T47D (cell line): ENCODE results near the gene OXER1.
A peak's percentile ranks its signal among the peaks of the same experiment; 100 is the strongest.

Source experiments
- DNase-seq, 2 experiments: peaks; one replicate each; pipeline versions ENCODE4 v3.0.0 to v3.0.0-alpha.2; 2011 to 2012; ENCODE audit warnings: low read depth in 1 of 2, low spot score in 1 of 2
- JUND ChIP-seq: IDR thresholded peaks from 2 replicates; pipeline ENCODE4 v1.6.1; 2012; ENCODE audit warnings: low read depth
- in situ Hi-C: cut with HindIII; loops from 2 replicates; pipeline ENCODE4 v1.10.0; 2016; ENCODE audit warnings: low sequenced_read_pairs, low pct_unique_long_range_greater_than_20kb

OXER1 gene

DNA sequence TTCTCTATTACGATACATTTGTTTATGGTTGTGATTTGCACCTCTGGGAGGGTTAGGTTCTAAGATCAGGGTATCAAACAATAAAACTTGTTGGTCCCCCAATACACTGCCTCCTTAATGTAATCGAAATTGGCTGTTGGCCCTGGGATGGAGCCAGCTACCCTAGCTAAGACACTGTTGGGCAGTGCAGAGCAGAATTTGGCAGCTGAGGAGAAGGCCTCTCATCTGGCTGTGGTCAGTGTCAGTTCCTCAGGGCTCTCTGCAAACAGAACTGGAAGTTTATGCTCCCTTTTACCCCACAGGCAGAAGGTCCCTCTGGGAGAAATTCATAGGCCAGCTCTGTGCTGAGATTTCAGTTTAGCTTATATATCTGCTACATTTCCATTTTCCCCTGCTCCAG is 37.0 kb upstream of the OXER1 start:
- TF ChIP-seq JUND, result no peak
- in situ Hi-C loops, result no loop called here
- no peak for DNase-seq

DNA sequence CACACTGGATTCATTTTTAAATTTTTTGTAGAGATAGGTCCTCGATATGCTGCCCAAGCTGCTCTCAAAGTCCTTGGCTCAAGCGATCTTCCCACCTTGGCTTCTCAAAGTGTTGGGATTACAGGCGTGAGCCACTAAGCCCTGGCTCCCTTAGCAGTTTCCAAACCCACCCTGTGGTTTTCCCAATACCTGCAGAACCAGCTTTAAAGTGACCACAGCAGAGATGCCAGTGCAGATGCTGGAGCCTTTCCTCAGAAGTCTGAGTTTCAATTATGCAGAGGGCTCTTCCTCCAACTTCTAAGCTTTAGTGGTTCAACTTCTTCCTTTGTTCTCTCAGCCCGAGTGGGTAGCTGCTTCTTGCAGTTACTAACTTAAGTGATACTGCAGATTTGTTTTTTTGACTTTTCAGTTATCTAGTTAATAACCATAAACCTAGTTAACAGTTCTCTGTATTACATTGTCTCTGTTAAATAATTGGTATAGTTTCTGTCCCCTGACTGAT is 36.6 kb upstream of the OXER1 start:
- no peak for TF ChIP-seq JUND
- no peak for DNase-seq
- in situ Hi-C loops, result no loop called here

- no peak for DNase-seq
- no peak for TF ChIP-seq JUND
- in situ Hi-C loops, result no loop called here
These were observed 35.9 kb upstream of the OXER1 start for GRCh38 chr2:42799881-42800280.

- in situ Hi-C loops, result no loop called here
- TF ChIP-seq JUND, result no peak
- no peak for DNase-seq
These were observed 33.3 kb upstream of the OXER1 start for GRCh38 chr2:42797281-42797680.

DNA sequence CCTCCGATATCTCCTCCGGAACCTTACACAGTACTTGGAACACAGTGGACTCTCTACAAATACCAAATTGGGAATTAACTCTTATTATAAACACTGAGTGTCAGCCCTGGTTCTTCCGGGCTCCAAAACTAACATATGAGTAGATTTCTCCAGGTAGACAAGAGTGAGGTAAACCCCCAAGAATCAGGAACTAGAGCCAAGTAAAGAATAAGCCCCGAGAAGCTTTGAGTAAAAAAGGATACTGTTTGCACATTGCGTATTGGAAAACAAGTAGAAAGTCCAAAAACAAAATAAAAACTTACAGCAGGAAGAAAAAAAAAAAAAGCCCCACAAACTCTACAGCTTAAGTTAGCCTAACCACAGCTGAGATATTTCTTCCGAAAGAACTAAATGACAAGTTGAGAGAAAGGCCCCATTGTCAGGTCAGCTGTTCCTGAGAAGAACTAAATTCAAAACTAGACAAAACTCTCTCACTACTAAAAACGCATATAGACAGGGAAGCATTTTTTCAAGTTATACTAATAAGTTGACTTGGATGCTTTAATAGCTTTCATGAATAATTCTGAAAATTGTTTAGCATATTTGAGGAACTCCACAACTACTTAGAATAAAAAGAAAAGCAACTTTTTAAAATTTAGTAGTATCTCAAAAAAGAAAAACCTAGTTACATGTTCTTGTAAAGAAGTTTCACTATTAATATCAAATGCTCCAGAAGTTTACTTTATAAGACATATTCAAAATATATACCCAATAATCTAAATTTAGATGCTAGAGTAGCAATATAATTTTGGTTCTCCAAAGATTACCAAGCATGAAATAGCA is 32.7 kb upstream of the OXER1 start:
- no peak for TF ChIP-seq JUND
- no peak for DNase-seq
- in situ Hi-C loops, result no loop called here

- DNase-seq, result no peak
- in situ Hi-C loops, result no loop called here
- TF ChIP-seq JUND, result no peak
These were observed 31.9 kb upstream of the OXER1 start for GRCh38 chr2:42795841-42796301.

GRCh38 chr2:42795275-42795674 is 31.3 kb upstream of the OXER1 start:
- in situ Hi-C loops, result no loop called here
- DNase-seq, result no peak
- TF ChIP-seq JUND, result no peak

- TF ChIP-seq JUND, result no peak
- in situ Hi-C loops, result no loop called here
- DNase-seq, result peak; percentile 44 to 70
These were observed 30.5 kb upstream of the OXER1 start for GRCh38 chr2:42794271-42795046.

- in situ Hi-C loops, result no loop called here
- no peak for DNase-seq
- no peak for TF ChIP-seq JUND
These were observed 29.7 kb upstream of the OXER1 start for GRCh38 chr2:42793334-42794270.

DNA sequence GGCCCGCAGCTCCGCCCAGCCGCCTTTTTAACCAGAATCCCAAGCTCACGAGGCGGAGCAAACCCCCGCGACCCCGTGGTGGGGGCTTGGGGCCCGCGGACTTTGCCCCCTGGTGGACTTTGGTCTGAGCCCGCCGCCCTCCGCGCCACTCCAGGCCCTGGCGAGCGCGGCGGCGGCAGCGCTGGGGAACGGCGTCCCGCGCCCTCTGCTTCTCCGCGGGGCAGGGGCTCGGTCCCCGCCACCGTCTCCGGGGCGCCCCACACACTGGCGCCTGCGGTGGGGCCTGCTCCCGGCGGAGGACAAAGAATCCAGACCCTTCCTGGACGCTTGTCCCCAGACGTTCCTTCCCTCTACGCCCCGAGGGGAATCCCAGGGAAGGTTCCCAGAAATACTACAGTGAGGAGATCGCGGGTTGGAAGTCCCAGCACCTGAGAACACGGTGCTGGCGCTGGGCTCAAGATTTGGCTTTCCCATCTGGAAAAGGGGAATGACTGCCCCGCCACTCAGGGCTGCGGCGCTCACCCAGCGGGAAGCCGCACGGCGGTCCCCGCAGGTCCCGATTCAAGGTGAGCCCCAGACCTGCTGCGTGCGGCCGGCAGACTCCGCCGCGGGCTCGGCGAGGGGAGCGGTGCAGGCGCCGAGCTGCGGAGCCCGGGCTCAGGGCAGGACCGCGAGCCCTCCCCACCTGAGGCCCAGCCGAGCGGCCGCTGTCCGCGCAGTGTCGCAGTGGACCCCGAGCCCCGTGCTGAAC is 28.8 kb upstream of the OXER1 start, which contains the start of gene HAAO:
Gene HAAO, minus strand, starts transcription at position 1 of the 751 bp plus-strand sequence. CDS start 47 bp downstream, outside the sequence.
- no peak for DNase-seq
- in situ Hi-C loops, result no loop called here
- TF ChIP-seq JUND, result no peak

- no peak for DNase-seq
- in situ Hi-C loops, result no loop called here
- no peak for TF ChIP-seq JUND
These were observed 28.2 kb upstream of the OXER1 start for GRCh38 chr2:42792087-42792582.
